HepG2 (cell line): ENCODE results near the gene CYB5B. TPM values are rescaled to one million over a fixed set of nuclear protein-coding genes. Genes with fewer than 3 reads are reported as not detected.

ENCODE experiments used
- ATF1 ChIP-seq: IDR thresholded peaks from 2 replicates; pipeline ENCODE4 v1.6.1; 2016; ENCODE audit warnings: mild to moderate bottlenecking, control low read depth
- BORCS8-MEF2B ChIP-seq: sonication (generic); formaldehyde crosslinking; IDR thresholded peaks from 2 replicates; pipeline ENCODE4 v1.8.0; 2022; ENCODE audit warnings: mild to moderate bottlenecking, missing genetic modification reagents
- CSRNP1 ChIP-seq: sonication (generic); formaldehyde crosslinking; IDR thresholded peaks from 2 replicates; pipeline ENCODE4 v1.8.1; 2023; ENCODE audit warnings: mild to moderate bottlenecking, missing genetic modification reagents
- EHMT2 ChIP-seq: fragments of 200-600 bp; sonication (generic); IDR thresholded peaks from 2 replicates; pipeline ENCODE4 v1.7.0; 2017; ENCODE audit warnings: antibody characterized with exemption, low read depth, low read length, borderline replicate concordance
- ELF3 ChIP-seq: IDR thresholded peaks from 2 replicates; pipeline ENCODE4 v1.6.1; 2016; ENCODE audit warnings: missing genetic modification reagents, missing compliant biosample characterization
- FOSL2 ChIP-seq: sonication (generic); formaldehyde crosslinking; IDR thresholded peaks from 2 replicates; pipeline ENCODE4 v1.4.0; 2020; ENCODE audit warnings: missing genetic modification reagents
- HOXA3 ChIP-seq: sonication (generic); formaldehyde crosslinking; IDR thresholded peaks from 2 replicates; pipeline ENCODE4 v1.5.0; 2020; ENCODE audit warnings: missing genetic modification reagents
- KDM3A ChIP-seq: IDR thresholded peaks from 2 replicates; pipeline ENCODE4 v1.6.1; 2018; ENCODE audit warnings: low read depth, missing compliant biosample characterization
- KDM6A ChIP-seq: IDR thresholded peaks from 2 replicates; pipeline ENCODE4 v1.6.1; 2016; ENCODE audit warnings: low read depth
- KMT2B ChIP-seq: IDR thresholded peaks from 2 replicates; pipeline ENCODE4 v1.6.1; 2016; ENCODE audit warnings: missing genetic modification reagents, missing compliant biosample characterization
- PAXIP1 ChIP-seq: sonication (generic); formaldehyde crosslinking; conservative IDR thresholded peaks from 2 replicates; pipeline ENCODE4 v1.4.0; 2020; ENCODE audit warnings: mild to moderate bottlenecking, missing genetic modification reagents, moderate library complexity
- PRMT3 ChIP-seq: sonication (generic); formaldehyde crosslinking; IDR thresholded peaks from 2 replicates; pipeline ENCODE4 v1.8.1; 2022; ENCODE audit warnings: low read depth, mild to moderate bottlenecking, moderate library complexity, missing genetic modification reagents, borderline replicate concordance
- SCMH1 ChIP-seq: sonication (generic); formaldehyde crosslinking; IDR thresholded peaks from 2 replicates; pipeline ENCODE4 v1.9.0; 2021; ENCODE audit warnings: missing genetic modification reagents, mild to moderate bottlenecking, borderline replicate concordance
- TAF1 ChIP-seq: sonication (generic); formaldehyde crosslinking; IDR thresholded peaks from 2 replicates; pipeline ENCODE4 v1.4.0; 2020; ENCODE audit warnings: missing genetic modification reagents
- TP53 ChIP-seq: sonication (generic); formaldehyde crosslinking; conservative IDR thresholded peaks from 2 replicates; pipeline ENCODE4 v1.4.0; 2020; ENCODE audit warnings: missing genetic modification reagents
- ZBTB7B ChIP-seq: sonication (generic); formaldehyde crosslinking; IDR thresholded peaks from 2 replicates; pipeline ENCODE4 v1.4.0; 2020; ENCODE audit warnings: missing genetic modification reagents
- ZFP82 ChIP-seq: sonication (generic); formaldehyde crosslinking; IDR thresholded peaks from 2 replicates; pipeline ENCODE4 v1.5.1; 2020; ENCODE audit warnings: mild to moderate bottlenecking, missing genetic modification reagents, borderline replicate concordance
- ZFX ChIP-seq: sonication (generic); formaldehyde crosslinking; IDR thresholded peaks from 2 replicates; pipeline ENCODE4 v1.4.0; 2020; ENCODE audit warnings: mild to moderate bottlenecking, low read depth, missing genetic modification reagents, moderate library complexity
- ZNF263 ChIP-seq: sonication (generic); formaldehyde crosslinking; IDR thresholded peaks from 2 replicates; pipeline ENCODE4 v1.4.0; 2020; ENCODE audit warnings: missing genetic modification reagents
- ZNF468 ChIP-seq: sonication (generic); formaldehyde crosslinking; IDR thresholded peaks from 2 replicates; pipeline ENCODE4 v1.8.0; 2022; ENCODE audit warnings: mild to moderate bottlenecking, moderate library complexity, missing genetic modification reagents
- ZNF557 ChIP-seq: sonication (generic); formaldehyde crosslinking; IDR thresholded peaks from 2 replicates; pipeline ENCODE4 v1.4.0; 2020; ENCODE audit warnings: missing genetic modification reagents
- ZNF670 ChIP-seq: sonication (generic); formaldehyde crosslinking; IDR thresholded peaks from 2 replicates; pipeline ENCODE4 v1.8.0; 2022; ENCODE audit warnings: mild to moderate bottlenecking, missing genetic modification reagents, borderline replicate concordance
- ZNF781 ChIP-seq: sonication (generic); formaldehyde crosslinking; IDR thresholded peaks from 2 replicates; pipeline ENCODE4 v1.5.1; 2020; ENCODE audit warnings: borderline replicate concordance, mild to moderate bottlenecking, missing genetic modification reagents; ENCODE audit errors: not compliant biosample characterization
- ZZZ3 ChIP-seq: sonication (generic); formaldehyde crosslinking; IDR thresholded peaks from 2 replicates; pipeline ENCODE4 v1.4.0; 2020; ENCODE audit warnings: missing genetic modification reagents, mild to moderate bottlenecking, borderline replicate concordance
- polyA plus RNA-seq, 8 experiments: library from polyadenylated mRNA; depleted of rRNA in 3 of 8; stranded (reverse) in 7 of 8; unstranded in 1 of 8; fragments of >200 nt; fragmentation: Illumina TruSeq in 4 of 8; extraction: Trizol in 4 of 8; gene quantifications; 2 replicates each; pipeline versions ENCODE4 v1.2.1 to v1.2.3, GENCODE V29; 2011 to 2016; ENCODE audit warnings: low read depth in 4 of 8, missing spikeins in 1 of 8, mixed read lengths in 1 of 8; ENCODE audit not compliant: insufficient read depth in 1 of 8
- total RNA-seq, 5 experiments: library from RNA; depleted of rRNA; stranded (reverse); fragments of >200 nt; fragmentation: Illumina TruSeq; extraction: Trizol; gene quantifications; 2 replicates each; pipeline ENCODE4 v1.2.3, GENCODE V29; 2016; ENCODE audit warnings: low read depth in 1 of 5
- TF ChIP-seq, protein P1 (sequence below): sonication (generic); formaldehyde crosslinking; IDR thresholded peaks from 2 replicates; pipeline ENCODE4 v1.4.0; 2020; ENCODE audit warnings: missing genetic modification reagents

Gene CYB5B
- total and polyA plus RNA-seq, 2 of the 13 experiments (the other 11 are each of a cell fraction or from before 2014, with no cell fraction given) = 234 to 432 TPM

GRCh38 chr16:69417520-69418199, 6.8 kb upstream of the CYB5B start (continued):
- TF ChIP-seq CSRNP1 (CRISPR knock-in tag) (no peak), ZBTB7B (CRISPR knock-in tag) (0 out of 2 replicates have a peak, but pooled peaks have one; percentile 16), ZNF781 (CRISPR knock-in tag) (peak; percentile 43), ZNF670 (CRISPR knock-in tag) (no peak), ZFX (CRISPR knock-in tag) (no peak), ATF1 (CRISPR knock-in tag) (no peak), PAXIP1 (no peak), BORCS8-MEF2B (CRISPR knock-in tag) (0 out of 2 replicates have a peak, but pooled peaks have one; percentile 21), ELF3 (CRISPR knock-in tag) (peak; percentile 60), HOXA3 (CRISPR knock-in tag) (0 out of 2 replicates have a peak, but pooled peaks have one; percentile 27), ZNF557 (CRISPR knock-in tag) (no peak), SCMH1 (CRISPR knock-in tag) (no peak), EHMT2 (no peak), ZFP82 (CRISPR knock-in tag) (no peak), PRMT3 (CRISPR knock-in tag) (no peak), FOSL2 (CRISPR knock-in tag) (peak; percentile 82), ZNF468 (CRISPR knock-in tag) (no peak), ZNF263 (CRISPR knock-in tag) (no peak), TAF1 (CRISPR knock-in tag) (peak; percentile 27; the same call in 1 of the 2 replicates), KDM3A (no peak), KMT2B (no peak), KDM6A (0 out of 2 replicates have a peak, but pooled peaks have one; percentile 14), ZZZ3 (CRISPR knock-in tag) (no peak), TP53 (CRISPR knock-in tag) (no peak)
- TF ChIP-seq, protein P1, sequence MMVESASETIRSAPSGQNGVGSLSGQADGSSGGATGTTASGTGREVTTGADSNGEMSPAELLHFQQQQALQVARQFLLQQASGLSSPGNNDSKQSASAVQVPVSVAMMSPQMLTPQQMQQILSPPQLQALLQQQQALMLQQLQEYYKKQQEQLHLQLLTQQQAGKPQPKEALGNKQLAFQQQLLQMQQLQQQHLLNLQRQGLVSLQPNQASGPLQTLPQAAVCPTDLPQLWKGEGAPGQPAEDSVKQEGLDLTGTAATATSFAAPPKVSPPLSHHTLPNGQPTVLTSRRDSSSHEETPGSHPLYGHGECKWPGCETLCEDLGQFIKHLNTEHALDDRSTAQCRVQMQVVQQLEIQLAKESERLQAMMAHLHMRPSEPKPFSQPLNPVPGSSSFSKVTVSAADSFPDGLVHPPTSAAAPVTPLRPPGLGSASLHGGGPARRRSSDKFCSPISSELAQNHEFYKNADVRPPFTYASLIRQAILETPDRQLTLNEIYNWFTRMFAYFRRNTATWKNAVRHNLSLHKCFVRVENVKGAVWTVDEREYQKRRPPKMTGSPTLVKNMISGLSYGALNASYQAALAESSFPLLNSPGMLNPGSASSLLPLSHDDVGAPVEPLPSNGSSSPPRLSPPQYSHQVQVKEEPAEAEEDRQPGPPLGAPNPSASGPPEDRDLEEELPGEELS (CRISPR knock-in tag) = 0 out of 2 replicates have a peak, but pooled peaks have one; percentile 14
